A549 treated with DMSO at 1 μM for 4 hours (cell line): Measurements from ENCODE around the gene BCHE. TPM values are rescaled to one million over a fixed set of nuclear protein-coding genes. Genes with fewer than 3 reads are reported as not detected.

Experiments
- total RNA-seq: library from RNA; stranded (reverse); fragments of 200-300 nt; extraction: Qiagen RNA extraction; gene quantifications from 5 replicates; pipeline ENCODE4 v1.2.3, GENCODE V29; 2022; ENCODE audit warnings: low read depth

Gene BCHE
- 1.1 to 1.2 TPM (median 1.1 TPM) in 5 replicates for total RNA-seq

DNA sequence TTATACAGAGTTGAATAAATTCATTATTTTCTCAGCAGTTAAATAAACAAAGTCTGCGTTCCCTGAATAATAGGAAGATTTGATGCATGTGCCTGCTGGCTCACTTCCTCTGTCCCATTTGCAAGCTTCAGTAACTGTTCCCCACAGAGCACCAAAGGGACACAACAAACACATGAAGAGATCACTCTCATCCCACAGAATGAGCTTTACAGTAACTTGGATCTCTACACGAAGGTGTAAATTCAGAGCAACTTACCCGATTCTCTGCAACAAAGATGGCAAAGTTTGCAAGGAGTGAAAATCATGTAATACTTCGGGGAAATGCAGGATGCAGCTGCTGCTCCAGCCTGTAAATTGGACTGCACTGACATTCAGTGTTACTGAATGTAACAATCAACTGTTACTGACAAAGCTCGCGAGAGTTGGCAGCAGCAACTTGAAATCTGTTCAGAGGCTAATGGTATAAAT lies at the start of gene BCHE:
Gene BCHE (minus strand): TSS at position 366 of the 468 bp plus-strand sequence. CDS start 6,390 bp downstream, outside the sequence.

